ENCODE data around the gene SPTBN1. TPM values are rescaled to one million over a fixed set of nuclear protein-coding genes. Genes with fewer than 3 reads are reported as not detected.

SPTBN1 gene
- total and polyA plus RNA-seq, 9 of the 15 experiments (the other 6 are each of a cell fraction or from before 2014, with no cell fraction given), result 8.9 to 66.8 (median 31.4) TPM

GRCh38 chr2:54570925-54571694 lies 115.0 kb downstream of the SPTBN1 start (continued):
- TF ChIP-seq E2F1 (CRISPR knock-in tag; IDR thresholded peaks at IDR 0.05) (no peak), ZNF282 (CRISPR knock-in tag; IDR thresholded peaks at IDR 0.05) (no peak), DDX20 (tag; IDR thresholded peaks at IDR 0.05; ENCODE audit: low read depth) (no peak), RBM22 (IDR thresholded peaks at IDR 0.05; ENCODE audit: low read depth, low read length, poor library complexity, severe bottlenecking) (no peak), CEBPG (CRISPR knock-in tag; IDR thresholded peaks at IDR 0.05) (peak; percentile 80), CEBPG (tag; conservative IDR thresholded peaks at IDR 0.05 in 1 of 2, IDR thresholded peaks at IDR 0.05 in 1 of 2) (peak in 1 of 2 experiments; percentile 35; a peak in 2 of 4 replicates), ZNF583 (CRISPR knock-in tag; IDR thresholded peaks at IDR 0.05) (no peak), PTBP1 (IDR thresholded peaks at IDR 0.05; ENCODE audit: low read depth, low read length) (no peak), NR2C2 (CRISPR knock-in tag; IDR thresholded peaks at IDR 0.05) (no peak), NR2C2 (tag; IDR thresholded peaks at IDR 0.05) (no peak; the same call in 1 of the 2 replicates), EHMT2 (IDR thresholded peaks at IDR 0.05) (no peak), ZNF511 (CRISPR knock-in tag; IDR thresholded peaks at IDR 0.05) (no peak), MYBL2 (IDR thresholded peaks at IDR 0.05; ENCODE audit: low read depth) (no peak), MYBL2 (CRISPR knock-in tag; IDR thresholded peaks at IDR 0.05; ENCODE audit: borderline replicate concordance) (no peak), ZNF280A (IDR thresholded peaks at IDR 0.05; ENCODE audit: low read depth, partially characterized antibody) (no peak), PHTF2 (CRISPR knock-in tag; IDR thresholded peaks at IDR 0.05) (no peak), MXD1 (CRISPR knock-in tag; IDR thresholded peaks at IDR 0.05; ENCODE audit: borderline replicate concordance, poor library complexity, severe bottlenecking) (no peak), HDGF (IDR thresholded peaks at IDR 0.05) (no peak), ZNF408 (CRISPR knock-in tag; IDR thresholded peaks at IDR 0.05; ENCODE audit: low read depth) (no peak), ZBED1 (IDR thresholded peaks at IDR 0.05) (0 out of 2 replicates have a peak, but pooled peaks have one; percentile 47), EP400 (IDR thresholded peaks at IDR 0.05) (no peak), RBFOX2 (IDR thresholded peaks at IDR 0.05; ENCODE audit: low read depth, low read length) (peak; percentile 36; the same call in 1 of the 2 replicates), ZNF146 (CRISPR knock-in tag; IDR thresholded peaks at IDR 0.05; ENCODE audit: unreplicated experiment) (no peak), BRD9 (IDR thresholded peaks at IDR 0.05; ENCODE audit: low read depth, partially characterized antibody) (peak; percentile 29), PCBP1 (IDR thresholded peaks at IDR 0.05; ENCODE audit: low read depth, low read length, poor library complexity, severe bottlenecking) (no peak), PYGO2 (tag; IDR thresholded peaks at IDR 0.05) (peak; percentile 38; the same call in 1 of the 2 replicates)

Data from K562 (cell line).